OCI-M2 (cell line): ENCODE results near the gene CPSF2.
"Not testable (repeated sequence)": the region's sequence is repeated elsewhere in the genome, so short reads cannot be mapped to it uniquely, and the experiment has no call there.

Experiments used
- DNase-seq: peaks from one replicate; lab custom pipeline; 2025; ENCODE audit not compliant: unreplicated experiment; lab: John Stamatoyannopoulos, UW

The CPSF2 gene

GRCh38 chr14:92154283-92154942 is 32.6 kb downstream of the CPSF2 start:
- no peak for DNase-seq

DNA sequence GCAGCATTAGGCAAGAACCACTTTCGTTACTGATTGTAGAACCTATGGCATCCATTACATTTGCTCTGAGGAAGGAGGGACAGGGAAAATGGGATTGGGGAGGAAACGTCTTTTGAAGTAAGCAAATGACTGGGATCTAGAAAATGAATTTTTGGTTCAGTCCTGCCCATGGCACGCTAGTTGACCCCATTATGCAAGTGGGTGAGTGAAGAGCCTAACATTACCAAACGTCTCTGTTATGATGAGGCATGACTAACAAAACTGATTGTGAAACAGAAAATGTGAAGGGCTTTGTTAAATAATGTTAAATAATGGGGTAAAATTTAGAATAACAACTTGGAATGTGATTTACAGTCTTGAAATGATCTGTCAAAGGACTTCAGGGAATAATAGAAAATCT is 38.9 kb downstream of the CPSF2 start:
- no peak for DNase-seq

- no peak for DNase-seq
Observed at GRCh38 chr14:92161521-92161920, 39.8 kb downstream of the CPSF2 start.

DNA sequence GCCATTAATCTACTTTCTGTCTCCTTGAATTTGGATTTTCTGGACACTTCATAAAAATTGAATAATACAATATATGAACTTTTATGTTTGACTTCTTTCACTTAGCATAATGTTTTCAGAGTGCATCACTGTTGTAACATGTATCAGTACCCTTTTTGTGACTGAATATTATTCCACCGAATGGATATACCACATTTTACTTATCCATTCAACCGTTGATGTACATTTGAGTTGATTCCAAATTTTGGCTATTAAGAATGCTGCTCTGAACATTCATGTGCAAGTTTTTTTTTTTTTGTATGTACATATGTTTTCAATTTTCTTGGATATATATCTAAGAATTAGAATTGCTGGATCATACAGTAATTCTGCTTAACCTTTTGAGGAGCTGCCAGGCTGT is 43.2 kb downstream of the CPSF2 start:
- DNase-seq, result no peak

- no peak for DNase-seq
Observed at GRCh38 chr14:92173668-92174067, 51.9 kb downstream of the CPSF2 start.

GRCh38 chr14:92175811-92176210 is 54.0 kb downstream of the CPSF2 start:
- no peak for DNase-seq

DNA sequence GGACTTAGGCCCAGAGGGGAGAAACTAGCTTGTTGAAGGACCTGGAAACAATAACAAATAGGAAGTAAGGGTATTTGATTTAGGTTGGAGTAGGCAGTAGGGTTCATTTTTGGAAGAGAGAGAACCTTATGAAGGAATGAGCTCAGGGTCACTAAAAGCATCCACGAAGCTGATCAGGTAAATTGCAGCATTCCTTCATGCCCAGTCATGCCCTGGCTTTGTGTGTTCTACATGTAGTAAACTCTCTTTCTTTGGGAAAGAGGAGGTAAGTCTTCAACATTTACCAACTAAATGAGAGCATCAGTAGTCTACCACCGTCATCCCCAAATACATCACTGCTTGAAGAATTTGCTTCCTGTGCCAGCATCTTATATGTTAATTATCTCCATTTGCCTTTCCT is 54.7 kb downstream of the CPSF2 start:
- DNase-seq, result no peak

- not testable (repeated sequence) for DNase-seq
Observed at GRCh38 chr14:92179178-92179577, 57.4 kb downstream of the CPSF2 start.

- DNase-seq, result no peak
Observed at GRCh38 chr14:92185559-92185958, 63.8 kb downstream of the CPSF2 start.

DNA sequence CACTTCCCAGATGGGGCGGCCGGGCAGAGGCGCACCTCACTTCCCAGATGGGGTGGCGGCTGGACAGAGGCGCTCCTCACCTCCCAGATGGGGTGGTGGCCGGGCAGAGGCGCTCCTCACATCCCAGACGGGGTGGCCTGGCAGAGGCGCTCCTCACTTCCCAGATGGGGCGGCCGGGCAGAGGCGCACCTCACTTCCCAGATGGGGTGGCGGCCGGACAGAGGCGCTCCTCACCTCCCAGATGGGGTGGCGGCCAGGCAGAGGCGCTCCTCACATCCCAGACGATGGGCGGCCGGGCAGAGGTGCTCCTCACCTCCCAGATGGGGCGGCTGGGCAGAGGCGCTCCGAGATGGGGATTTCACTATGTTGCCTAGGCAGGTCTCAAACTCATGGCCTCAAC is 65.8 kb downstream of the CPSF2 start:
- DNase-seq, result not testable (repeated sequence)

GRCh38 chr14:92190768-92191167 is 69.0 kb downstream of the CPSF2 start:
- no peak for DNase-seq

DNA sequence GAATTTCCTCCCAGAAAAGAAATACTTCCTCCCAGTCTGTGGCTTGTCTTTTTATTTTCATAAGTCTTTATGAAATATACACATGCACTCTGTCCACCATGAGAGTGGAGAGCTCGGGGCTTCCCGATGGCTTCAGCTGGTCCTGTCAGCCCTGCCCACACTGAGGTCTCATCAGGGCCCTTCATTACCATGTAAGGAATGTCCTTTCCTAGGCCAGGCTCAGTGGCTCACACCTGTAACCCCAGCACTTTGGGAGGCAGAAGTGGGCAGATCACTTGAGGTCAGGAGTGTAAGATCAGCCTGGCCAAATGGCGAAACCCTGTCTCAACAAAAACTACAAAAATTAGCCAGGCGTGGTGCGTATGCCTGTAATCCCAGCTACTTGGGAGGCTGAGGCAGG is 77.0 kb downstream of the CPSF2 start:
- no peak for DNase-seq

DNA sequence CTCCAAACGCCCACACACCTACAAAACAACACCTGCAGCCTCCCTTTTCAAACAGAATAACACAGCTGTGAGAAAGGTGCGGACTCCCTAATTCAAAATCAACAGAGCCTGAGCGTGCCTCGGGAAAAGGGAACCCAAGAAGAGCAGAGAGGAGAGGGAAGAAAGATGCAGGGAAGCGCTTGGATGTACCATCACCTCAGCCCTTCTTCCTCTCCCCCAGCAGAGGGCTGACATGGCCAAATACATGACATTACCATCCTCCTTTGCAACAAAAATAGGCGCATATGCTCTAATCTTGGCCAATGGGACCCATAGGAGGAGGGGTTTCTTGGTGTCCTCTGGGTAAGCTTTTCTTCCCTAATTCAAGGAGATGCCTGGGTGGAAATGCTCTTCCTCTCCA is 78.0 kb downstream of the CPSF2 start:
- no peak for DNase-seq

- DNase-seq, result no peak
Observed at GRCh38 chr14:92203116-92203515, 81.3 kb downstream of the CPSF2 start.

GRCh38 chr14:92204792-92205191 is 83.0 kb downstream of the CPSF2 start:
- no peak for DNase-seq

DNA sequence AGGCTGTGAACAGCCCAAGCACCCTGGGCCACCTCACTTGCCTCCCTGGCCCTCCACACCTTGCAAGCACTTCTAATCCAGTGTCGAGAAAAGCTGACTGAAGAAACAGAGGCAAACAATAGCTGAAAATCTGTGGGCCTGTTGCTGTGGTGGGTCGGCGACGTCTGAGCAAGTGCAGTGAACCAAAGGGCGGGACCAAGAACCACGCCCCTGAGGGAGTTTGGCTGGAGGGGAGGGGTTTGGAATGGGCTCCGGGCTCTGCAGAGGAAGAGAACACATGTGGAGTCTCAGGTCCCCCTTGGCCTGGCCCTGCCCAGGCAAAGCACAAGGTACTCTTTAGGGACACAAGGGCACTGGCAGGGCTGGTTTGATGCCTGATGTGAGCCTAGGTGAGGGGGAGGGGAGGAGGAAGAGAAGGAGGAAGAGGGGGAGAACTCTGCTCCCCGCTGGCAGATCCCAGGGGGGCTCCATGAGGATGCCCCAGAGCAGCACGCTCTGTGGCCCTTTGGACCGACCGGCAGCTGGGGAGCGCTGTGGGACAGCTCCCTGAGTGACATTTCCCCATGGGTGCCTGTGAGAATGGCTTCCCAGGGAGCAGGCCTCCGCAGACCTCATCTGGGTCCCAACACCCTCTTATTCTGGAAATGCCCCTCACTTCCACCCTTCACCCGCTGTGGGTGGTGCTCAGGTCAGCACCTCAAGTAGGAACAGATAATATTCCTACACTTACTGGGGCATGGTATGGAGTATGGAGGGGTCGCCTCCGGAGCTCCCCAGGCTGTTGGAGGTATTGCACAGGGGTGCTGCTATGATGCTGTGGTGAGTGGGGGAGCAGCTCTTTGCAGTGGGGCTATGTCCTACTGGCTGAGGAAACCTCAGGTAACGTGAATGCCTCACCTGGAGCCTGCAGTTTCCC is 85.5 kb downstream of the CPSF2 start:
- DNase-seq, result no peak

DNA sequence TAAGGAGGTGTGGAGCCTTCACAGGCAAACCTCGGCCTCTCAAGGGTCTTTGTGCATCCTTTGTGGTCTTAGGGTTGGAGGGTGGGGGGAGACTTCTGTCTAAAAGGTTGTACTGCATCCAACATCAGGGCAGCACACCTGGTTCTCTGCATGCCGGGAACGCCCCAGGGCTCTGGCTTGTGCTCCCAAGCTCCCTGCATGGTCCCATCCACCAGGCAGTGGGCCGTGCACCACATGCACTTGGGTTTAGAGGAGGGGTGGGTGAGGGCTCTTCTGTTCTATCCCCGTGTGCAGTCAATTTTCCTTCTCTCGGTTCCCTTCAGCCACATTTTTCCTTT is 86.1 kb downstream of the CPSF2 start:
- no peak for DNase-seq

DNA sequence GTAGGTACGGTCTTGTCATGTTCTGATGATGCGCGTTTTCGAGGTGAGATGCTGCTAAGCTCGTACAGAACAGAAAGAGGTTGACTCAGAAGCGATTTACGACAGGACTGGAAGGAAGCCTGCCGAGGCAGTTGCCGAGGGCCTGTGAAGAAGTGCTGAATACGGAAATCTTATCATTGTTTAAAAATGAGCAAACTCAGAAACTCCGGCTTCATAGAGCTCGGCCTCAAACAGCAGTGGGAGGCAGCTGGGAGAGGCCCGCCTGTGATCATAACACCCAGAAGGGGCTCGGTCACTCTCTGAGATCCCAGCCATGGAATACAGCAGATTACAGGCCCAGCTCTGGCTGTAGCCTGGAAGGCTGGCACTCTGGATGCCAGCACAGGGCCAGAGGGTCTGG is 87.4 kb downstream of the CPSF2 start:
- DNase-seq, result no peak

DNA sequence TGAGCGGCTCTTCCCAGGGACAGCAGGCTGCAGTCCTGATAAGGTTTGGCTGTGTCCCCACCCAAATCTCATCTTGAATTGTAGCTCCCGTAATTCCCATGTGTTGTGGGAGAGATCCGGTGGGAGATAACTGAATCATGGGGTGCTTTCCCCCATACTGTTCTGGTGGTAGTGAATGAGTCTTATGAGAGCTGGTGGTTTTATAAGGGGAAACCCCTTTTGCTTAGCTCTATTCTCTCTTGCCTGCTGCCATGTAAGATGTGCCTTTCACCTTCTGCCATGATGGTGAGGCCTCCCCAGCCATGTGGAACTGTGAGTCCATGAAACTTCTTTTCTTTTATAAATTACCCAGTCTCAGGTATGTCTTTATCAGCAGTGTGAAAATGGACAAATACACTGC is 91.4 kb downstream of the CPSF2 start:
- DNase-seq, result not testable (repeated sequence)

DNA sequence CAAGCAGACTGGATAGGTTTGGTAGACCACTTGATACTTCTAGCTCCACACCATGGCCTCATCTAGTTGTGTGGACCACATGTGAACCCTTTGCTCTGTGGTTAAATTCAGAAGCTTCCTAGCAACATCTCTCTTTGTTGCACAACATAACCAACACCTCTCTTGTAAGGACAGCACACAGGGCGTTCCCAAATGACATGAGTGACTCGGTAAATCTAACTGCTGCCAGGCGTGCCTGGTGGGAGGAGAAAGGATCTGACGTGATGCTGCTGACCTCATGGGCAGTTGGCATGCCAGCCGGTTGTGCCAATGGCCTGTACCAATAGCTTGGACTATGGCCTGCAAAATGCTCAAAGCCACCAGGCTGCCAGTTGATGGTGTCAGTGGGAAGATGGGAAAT is 93.8 kb downstream of the CPSF2 start:
- DNase-seq, result no peak

DNA sequence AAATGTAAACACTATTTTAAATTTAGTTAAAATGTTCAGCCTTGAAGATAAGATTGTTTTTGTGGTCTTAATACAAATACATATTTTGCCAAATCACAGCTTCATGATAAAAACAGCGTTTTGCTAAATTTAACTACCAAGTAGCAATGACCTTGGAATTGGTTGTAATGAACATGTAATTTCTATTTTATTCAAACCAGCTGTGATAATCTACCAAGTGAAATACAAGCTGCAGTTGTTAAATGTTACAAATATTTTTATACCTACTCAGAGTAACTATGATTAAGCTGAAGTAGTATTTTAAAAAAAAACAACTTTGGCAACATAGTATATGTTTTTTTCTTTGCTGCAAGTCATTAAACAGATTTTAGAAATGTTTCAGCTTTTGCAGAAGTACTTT is 96.2 kb downstream of the CPSF2 start:
- no peak for DNase-seq
